ENCODE measurements around the gene SCEL.

DNA sequence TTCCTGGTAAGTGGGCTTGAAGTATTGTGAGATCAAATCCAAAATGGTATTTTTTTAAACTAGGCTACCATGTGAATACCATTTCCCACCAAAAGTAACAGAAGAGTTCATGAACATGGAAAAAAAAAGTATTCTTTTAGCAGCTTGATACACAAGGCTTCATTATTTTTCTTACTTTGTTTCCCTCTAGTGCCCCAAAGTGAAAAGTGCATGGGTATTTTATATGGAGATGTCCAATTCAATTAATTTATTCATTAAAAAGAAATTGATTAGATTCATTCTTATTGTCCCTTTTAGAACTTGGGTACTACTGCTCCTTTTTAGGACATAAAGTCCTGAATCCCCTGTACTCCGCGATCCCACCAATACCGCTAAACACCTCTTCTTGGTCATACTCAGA, 28.6 kb upstream of the SCEL start:
- TF ChIP-seq, protein P1, sequence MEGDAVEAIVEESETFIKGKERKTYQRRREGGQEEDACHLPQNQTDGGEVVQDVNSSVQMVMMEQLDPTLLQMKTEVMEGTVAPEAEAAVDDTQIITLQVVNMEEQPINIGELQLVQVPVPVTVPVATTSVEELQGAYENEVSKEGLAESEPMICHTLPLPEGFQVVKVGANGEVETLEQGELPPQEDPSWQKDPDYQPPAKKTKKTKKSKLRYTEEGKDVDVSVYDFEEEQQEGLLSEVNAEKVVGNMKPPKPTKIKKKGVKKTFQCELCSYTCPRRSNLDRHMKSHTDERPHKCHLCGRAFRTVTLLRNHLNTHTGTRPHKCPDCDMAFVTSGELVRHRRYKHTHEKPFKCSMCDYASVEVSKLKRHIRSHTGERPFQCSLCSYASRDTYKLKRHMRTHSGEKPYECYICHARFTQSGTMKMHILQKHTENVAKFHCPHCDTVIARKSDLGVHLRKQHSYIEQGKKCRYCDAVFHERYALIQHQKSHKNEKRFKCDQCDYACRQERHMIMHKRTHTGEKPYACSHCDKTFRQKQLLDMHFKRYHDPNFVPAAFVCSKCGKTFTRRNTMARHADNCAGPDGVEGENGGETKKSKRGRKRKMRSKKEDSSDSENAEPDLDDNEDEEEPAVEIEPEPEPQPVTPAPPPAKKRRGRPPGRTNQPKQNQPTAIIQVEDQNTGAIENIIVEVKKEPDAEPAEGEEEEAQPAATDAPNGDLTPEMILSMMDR (IDR thresholded peaks at IDR 0.05; ENCODE audit: control extremely low read depth in 1 of 3, insufficient read depth in 1 of 3, low read depth in 1 of 3, low read length in 3 of 3) = no peak
- no peak for TF ChIP-seq JUND (IDR thresholded peaks at IDR 0.05; ENCODE audit: low read length)
- no peak for TF ChIP-seq EZH2 (IDR thresholded peaks at IDR 0.05; ENCODE audit: low read depth, low read length, severe bottlenecking)
- TF ChIP-seq NRF1 (IDR thresholded peaks at IDR 0.05; ENCODE audit: low read depth, low read length) = no peak
- no peak for TF ChIP-seq SP1 (IDR thresholded peaks at IDR 0.05; ENCODE audit: low read depth, low read length)
- no peak for TF ChIP-seq ZNF274 (IDR thresholded peaks at IDR 0.05; ENCODE audit: borderline replicate concordance, extremely low read depth, low read length)
- TF ChIP-seq, protein P2, sequence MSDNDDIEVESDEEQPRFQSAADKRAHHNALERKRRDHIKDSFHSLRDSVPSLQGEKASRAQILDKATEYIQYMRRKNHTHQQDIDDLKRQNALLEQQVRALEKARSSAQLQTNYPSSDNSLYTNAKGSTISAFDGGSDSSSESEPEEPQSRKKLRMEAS (IDR thresholded peaks at IDR 0.05) = no peak
- TF ChIP-seq YY1 (IDR thresholded peaks at IDR 0.05; ENCODE audit: low read depth, low read length) = no peak
- no peak for TF ChIP-seq JUN (IDR thresholded peaks at IDR 0.05; ENCODE audit: low read depth, low read length)
- no peak for TF ChIP-seq PHF8 (conservative IDR thresholded peaks at IDR 0.05; ENCODE audit: low read depth, low read length)
- TF ChIP-seq SRF (IDR thresholded peaks at IDR 0.05; ENCODE audit: low read depth, low read length) = no peak
